HCT116 (cell line): ENCODE data around the gene RBM19. TPM values are rescaled to one million over a fixed set of nuclear protein-coding genes. Genes with fewer than 3 reads are reported as not detected.

Source experiments
- ATAC-seq: fragments of 200-7000 bp; cut with Tn5 transposase; 2 replicates; pipeline ENCODE4 v1.9.1; 2020; ENCODE audit warnings: mild to moderate bottlenecking, moderate library complexity
- BruUV-seq: library from RNA; stranded (reverse); fragments of 400-500 nt; replicated peaks from 2 replicates; lab custom pipeline; 2021; lab: Mats Ljungman, UMichigan
- CTCF ChIA-PET: fragments of 300-600 bp; sonication (Branson Sonifier 250); formaldehyde crosslinking; loops from one replicate; lab custom pipeline; 2021; ENCODE audit warnings: antibody characterized with exemption; lab: Charles Lee
- POLR2A ChIA-PET: fragments of 300-600, 350-600 bp; sonication (Branson Sonifier 250); formaldehyde crosslinking; loops from one replicate; lab custom pipeline; 2021; ENCODE audit warnings: antibody characterized with exemption; lab: Charles Lee
- RAD21 ChIA-PET, 2 experiments: fragments of 300-600 bp; sonication (Branson Sonifier 250); formaldehyde crosslinking; loops; one replicate each; lab custom pipeline; 2023; ENCODE audit warnings: low total read pairs in 2 of 2; ENCODE audit not compliant: uncharacterized antibody in 2 of 2, unreplicated experiment in 2 of 2, low non-redundant PET in 1 of 2; lab: Charles Lee
- DNase-seq: peaks from one replicate; pipeline ENCODE4 v3.0.0-alpha.2; 2010; ENCODE audit warnings: low read depth, low spot score
- H2AFZ ChIP-seq: fragments of 200-600 bp; shearing (Covaris generic), sonication (generic); 2 replicates; pipeline ENCODE4 v1.6.1; 2017; ENCODE audit warnings: low read depth, mixed run types, mixed read lengths, antibody characterized with exemption, low read length; ENCODE audit not compliant: poor library complexity, severe bottlenecking
- H3K27ac ChIP-seq: 2 replicates; pipeline ENCODE4 v1.5.1; 2012; ENCODE audit warnings: low read depth, low read length
- H3K27me3 ChIP-seq: fragments of 200-600 bp; sonication (generic); 2 replicates; pipeline ENCODE4 v1.6.1; 2016; ENCODE audit warnings: mixed run types, low read length, mixed read lengths; ENCODE audit not compliant: insufficient read depth
- H3K36me3 ChIP-seq, 2 experiments: fragments of 200-500 bp in 1 of 2; fragments of 200-600 bp in 1 of 2; sonication (Bioruptor generic) in 1 of 2; sonication (generic) in 1 of 2; 2 replicates each; pipeline versions ENCODE4 v1.5.1 to v1.6.1; 2014 to 2016; ENCODE audit warnings: low read length in 2 of 2, inconsistent platforms in 1 of 2, mixed read lengths in 1 of 2, mixed run types in 1 of 2; ENCODE audit not compliant: insufficient read depth in 2 of 2, control insufficient read depth in 1 of 2
- H3K4me1 ChIP-seq, 2 experiments: fragments of 200-600 bp in 1 of 2; sonication (generic) in 1 of 2; 2 replicates each; pipeline versions ENCODE4 v1.5.1 to v1.6.1; 2012 to 2017; ENCODE audit warnings: low read length in 2 of 2, inconsistent platforms in 1 of 2, mild to moderate bottlenecking in 1 of 2, mixed read lengths in 1 of 2, mixed run types in 1 of 2, moderate library complexity in 1 of 2; ENCODE audit not compliant: insufficient read depth in 2 of 2, control insufficient read depth in 1 of 2
- H3K4me2 ChIP-seq: fragments of 200-600 bp; sonication (generic); 2 replicates; pipeline ENCODE4 v1.6.1; 2017; ENCODE audit warnings: mixed run types, low read length, mixed read lengths
- H3K4me3 ChIP-seq, 2 experiments: fragments of 200-600 bp in 1 of 2; sonication (generic) in 1 of 2; replicated peaks in 1 of 2; 2 replicates each; pipeline ENCODE4 v1.5.1; 2011 to 2016; ENCODE audit warnings: low read length in 2 of 2, control low read depth in 1 of 2, low read depth in 1 of 2, mild to moderate bottlenecking in 1 of 2, mixed read lengths in 1 of 2, mixed run types in 1 of 2
- H3K79me2 ChIP-seq: fragments of 200-600 bp; sonication (generic); 2 replicates; pipeline ENCODE4 v1.6.1; 2017; ENCODE audit warnings: mild to moderate bottlenecking, mixed run types, low read length, moderate library complexity, mixed read lengths; ENCODE audit not compliant: insufficient read depth
- H3K9ac ChIP-seq: fragments of 200-600 bp; sonication (generic); 2 replicates; pipeline ENCODE4 v1.6.1; 2016; ENCODE audit warnings: low read length, mixed read lengths
- H3K9me2 ChIP-seq: fragments of 200-600 bp; sonication (generic), shearing (Covaris generic); 2 replicates; pipeline ENCODE4 v1.6.1; 2017; ENCODE audit warnings: mixed run types, mild to moderate bottlenecking, moderate library complexity; ENCODE audit not compliant: insufficient read depth
- H3K9me3 ChIP-seq, 2 experiments: fragments of 200-500 bp in 1 of 2; fragments of 200-600 bp in 1 of 2; sonication (Bioruptor generic) in 1 of 2; sonication (generic) in 1 of 2; 2 replicates each; pipeline ENCODE4 v1.6.1; 2014 to 2017; ENCODE audit warnings: low read length in 2 of 2, mixed read lengths in 2 of 2, inconsistent platforms in 1 of 2, low read depth in 1 of 2, mild to moderate bottlenecking in 1 of 2, mixed run types in 1 of 2, moderate library complexity in 1 of 2; ENCODE audit not compliant: control insufficient read depth in 1 of 2, insufficient read depth in 1 of 2
- H4K20me1 ChIP-seq: fragments of 200-600 bp; sonication (generic), shearing (Covaris generic); 2 replicates; pipeline ENCODE4 v1.6.1; 2017; ENCODE audit warnings: mixed run types, mild to moderate bottlenecking, moderate library complexity; ENCODE audit not compliant: insufficient read depth
- ATF3 ChIP-seq: IDR thresholded peaks from 2 replicates; pipeline ENCODE4 v1.6.1; 2012
- ELF1 ChIP-seq: IDR thresholded peaks from 2 replicates; pipeline ENCODE4 v1.6.1; 2012; ENCODE audit warnings: low read depth, borderline replicate concordance
- EZH2 ChIP-seq: fragments of 200-600 bp; sonication (generic); IDR thresholded peaks from 2 replicates; pipeline ENCODE4 v1.6.1; 2017; ENCODE audit warnings: antibody characterized with exemption, mixed run types
- EZH2phosphoT487 ChIP-seq: fragments of 200-600 bp; IDR thresholded peaks from 2 replicates; pipeline ENCODE4 v1.6.1; 2018; ENCODE audit warnings: antibody characterized with exemption, borderline replicate concordance
- JUND ChIP-seq: IDR thresholded peaks from 2 replicates; pipeline ENCODE4 v1.6.1; 2012
- POLR2AphosphoS5 ChIP-seq: IDR thresholded peaks from 2 replicates; pipeline ENCODE4 v1.6.1; 2011; ENCODE audit warnings: mild to moderate bottlenecking, low read depth, low read length, moderate library complexity
- TCF7L2 ChIP-seq: IDR thresholded peaks from 2 replicates; pipeline ENCODE4 v1.7.0; 2011; ENCODE audit warnings: borderline replicate concordance, inconsistent platforms; ENCODE audit not compliant: insufficient read depth, insufficient read length; ENCODE audit errors: extremely low read depth
- YY1 ChIP-seq: IDR thresholded peaks from 2 replicates; pipeline ENCODE4 v1.6.1; 2011; ENCODE audit warnings: low read length, low read depth, moderate library complexity, mild to moderate bottlenecking; ENCODE audit not compliant: insufficient replicate concordance; ENCODE audit errors: extremely low read depth
- ZBTB33 ChIP-seq: IDR thresholded peaks from 2 replicates; pipeline ENCODE4 v1.6.1; 2011; ENCODE audit warnings: mild to moderate bottlenecking, low read length, moderate library complexity; ENCODE audit not compliant: insufficient replicate concordance; ENCODE audit errors: extremely low read depth
- ZNF274 ChIP-seq: fragments of 200-500 bp; sonication (Bioruptor generic); IDR thresholded peaks from 2 replicates; pipeline ENCODE4 v1.6.1; 2014; ENCODE audit warnings: mild to moderate bottlenecking, low read depth, low read length, inconsistent platforms
- intact Hi-C: fragments of 100-400 bp; cut with micrococcal nuclease; formaldehyde crosslinking; loops from 2 replicates; pipeline ENCODE4 v1.10.0; 2022
- total RNA-seq: library from RNA; stranded (reverse); gene quantifications from one replicate; pipeline ENCODE4 v1.2.1, GENCODE V29; 2021; ENCODE audit not compliant: unreplicated experiment

RBM19 gene
- total RNA-seq, 1 experiment from 2014 or later, result 30.7 TPM

GRCh38 chr12:113965951-113966797 is at the start of gene RBM19 (continued):
- TF ChIP-seq ZBTB33 (no peak), EZH2phosphoT487 (no peak)

GRCh38 chr12:114015851-114016250 is 49.7 kb upstream of the RBM19 start:
- no peaks in the 10 kb centered on the region for H3K79me2 ChIP-seq
- CTCF ChIA-PET, result no interaction called here
- no peak overlapping the region for H3K27ac ChIP-seq
- BruUV-seq, result no TSS peak
- no peak overlapping the region for H3K4me3 ChIP-seq
- H4K20me1 ChIP-seq, result no peaks in the 10 kb centered on the region
- H3K9me3 ChIP-seq, result no peaks in the 10 kb centered on the region
- H3K36me3 ChIP-seq, result no peaks in the 10 kb centered on the region
- H3K9me2 ChIP-seq, result no peaks in the 10 kb centered on the region
- intact Hi-C loops, result no loop called here
- POLR2A ChIA-PET, result no interaction called here
- no peak overlapping the region for H3K9ac ChIP-seq
- H2AFZ ChIP-seq, result no peak overlapping the region
- DNase-seq (no peak), ATAC-seq (no peak)
- no peak for TF ChIP-seq JUND
- TF ChIP-seq ELF1, result no peak
- TF ChIP-seq ATF3, result no peak
- TF ChIP-seq POLR2AphosphoS5, result no peak
- TF ChIP-seq EZH2, result no peak
- TF ChIP-seq ZNF274, result no peak
- no peak for TF ChIP-seq YY1
- no peak for TF ChIP-seq TCF7L2
- RAD21 ChIA-PET, result no interaction called here
- H3K27me3 ChIP-seq, result peaks cover 41% of the 10 kb centered on the region
- no peaks in the 10 kb centered on the region for H3K4me1 ChIP-seq
- no peak overlapping the region for H3K4me2 ChIP-seq
